ENCODE measurements around the gene WIF1. TPM values are rescaled to one million over a fixed set of nuclear protein-coding genes. Genes with fewer than 3 reads are reported as not detected.

Gene WIF1
- total RNA-seq: 10 to 100 TPM in 2 of 3 donors, not detected in 1; 23.4 to 25.9 TPM

DNA sequence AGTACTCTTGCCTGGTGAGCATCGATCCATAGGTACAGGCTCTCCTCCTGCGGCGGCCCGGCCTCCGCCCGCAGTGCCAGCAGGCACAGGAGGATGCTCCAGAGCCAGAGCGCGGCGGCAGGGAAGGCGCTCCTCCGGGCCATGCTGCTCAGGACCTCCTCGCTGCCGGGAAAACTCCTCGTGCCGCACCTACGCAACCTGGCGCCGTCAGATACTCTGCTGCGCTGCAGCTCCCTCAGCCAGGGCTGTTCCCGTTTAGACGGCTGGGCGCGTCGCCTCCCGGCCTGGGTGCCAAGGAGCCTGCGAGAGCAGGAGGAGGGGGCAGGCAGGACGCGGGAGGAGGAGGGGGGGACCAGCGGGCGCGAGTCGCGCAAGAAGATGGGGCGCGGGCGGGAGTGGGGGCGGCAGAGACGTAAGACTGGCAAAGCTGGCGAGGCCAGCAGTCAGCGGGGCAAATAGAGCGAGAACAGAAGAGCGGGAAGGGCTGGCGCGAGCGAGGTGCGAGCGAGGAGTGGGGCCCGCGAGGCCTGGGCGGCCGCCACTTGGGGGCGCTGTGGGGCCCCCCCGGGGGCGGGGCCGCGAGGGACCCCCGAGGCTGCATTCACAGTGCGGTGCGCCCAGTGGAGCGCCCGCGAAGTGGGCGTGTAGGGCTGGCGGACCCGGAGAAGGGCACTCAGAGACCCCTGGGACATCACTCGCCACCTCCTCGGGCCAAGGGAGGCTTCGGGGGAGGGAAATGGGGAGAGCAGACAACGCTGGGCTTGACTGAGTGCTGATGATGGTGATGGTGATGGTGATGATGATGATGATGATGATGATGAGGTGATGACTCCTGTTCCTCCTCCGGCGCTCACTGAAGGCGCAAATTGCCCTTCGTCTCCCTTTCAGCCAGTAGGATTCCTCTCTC lies at the start of gene WIF1:
Gene WIF1, minus strand, starts transcription at position 257 of the 907 bp plus-strand sequence. Its CDS starts 114 bp downstream, at position 143.
- TF ChIP-seq POLR2AphosphoS5 (IDR thresholded peaks at IDR 0.05) (no peak), POLR2A (IDR thresholded peaks at IDR 0.05) (no peak)
- TF ChIP-seq, protein P1, sequence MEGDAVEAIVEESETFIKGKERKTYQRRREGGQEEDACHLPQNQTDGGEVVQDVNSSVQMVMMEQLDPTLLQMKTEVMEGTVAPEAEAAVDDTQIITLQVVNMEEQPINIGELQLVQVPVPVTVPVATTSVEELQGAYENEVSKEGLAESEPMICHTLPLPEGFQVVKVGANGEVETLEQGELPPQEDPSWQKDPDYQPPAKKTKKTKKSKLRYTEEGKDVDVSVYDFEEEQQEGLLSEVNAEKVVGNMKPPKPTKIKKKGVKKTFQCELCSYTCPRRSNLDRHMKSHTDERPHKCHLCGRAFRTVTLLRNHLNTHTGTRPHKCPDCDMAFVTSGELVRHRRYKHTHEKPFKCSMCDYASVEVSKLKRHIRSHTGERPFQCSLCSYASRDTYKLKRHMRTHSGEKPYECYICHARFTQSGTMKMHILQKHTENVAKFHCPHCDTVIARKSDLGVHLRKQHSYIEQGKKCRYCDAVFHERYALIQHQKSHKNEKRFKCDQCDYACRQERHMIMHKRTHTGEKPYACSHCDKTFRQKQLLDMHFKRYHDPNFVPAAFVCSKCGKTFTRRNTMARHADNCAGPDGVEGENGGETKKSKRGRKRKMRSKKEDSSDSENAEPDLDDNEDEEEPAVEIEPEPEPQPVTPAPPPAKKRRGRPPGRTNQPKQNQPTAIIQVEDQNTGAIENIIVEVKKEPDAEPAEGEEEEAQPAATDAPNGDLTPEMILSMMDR (IDR thresholded peaks at IDR 0.05): no peak
- Histone ChIP-seq H3K27me3 (peaks cover 0 to 56% of the 10 kb centered on the region in 2 donors), H3K9me3 (no peaks in the 10 kb centered on the region), H3K36me3 (no peaks in the 10 kb centered on the region), H3K4me3 (peak within 1 kb of the TSS; percentile 12 to 59 (median 49)), H3K27ac (no peak within 1 kb of the TSS), H3K4me1 (no peaks in the 10 kb centered on the region)
- intact Hi-C loops (cut with DNase I; ENCODE audit: low total_unique reads): no loop called here
- DNase-seq (ENCODE audit: low spot score in 2 of 2): peak in 1 of 2 donors; percentile 25

GRCh38 chr12:65170209-65170881 lies 49.2 kb upstream of the WIF1 start:
- H3K36me3 ChIP-seq: no peaks in the 10 kb centered on the region
- H3K27ac ChIP-seq: peak overlapping the region; percentile 95 to 96
- H3K4me1 ChIP-seq: peaks cover 0 to 15% of the 10 kb centered on the region in 2 donors
- no peaks in the 10 kb centered on the region for H3K27me3 ChIP-seq
- no peaks in the 10 kb centered on the region for H3K9me3 ChIP-seq
- TF ChIP-seq POLR2AphosphoS5 (IDR thresholded peaks at IDR 0.05): no peak
- TF ChIP-seq POLR2A (IDR thresholded peaks at IDR 0.05): no peak
- TF ChIP-seq, protein P1 (IDR thresholded peaks at IDR 0.05): no peak
- H3K4me3 ChIP-seq: peak overlapping the region; percentile 92 to 98 (median 94)
- intact Hi-C loops (cut with DNase I; ENCODE audit: low total_unique reads): no loop called here
- peak; percentile 30 to 52 for DNase-seq (ENCODE audit: low spot score in 2 of 2)

- intact Hi-C loops (cut with DNase I; ENCODE audit: low total_unique reads): no loop called here
- DNase-seq (ENCODE audit: low spot score in 2 of 2): peak; percentile 95 to 97
- TF ChIP-seq POLR2AphosphoS5 (IDR thresholded peaks at IDR 0.05): peak; percentile 55 to 93 (median 78)
- peak; percentile 81 for TF ChIP-seq POLR2A (IDR thresholded peaks at IDR 0.05)
- TF ChIP-seq, protein P1 (IDR thresholded peaks at IDR 0.05): no peak
- H3K27me3 ChIP-seq: no peaks in the 10 kb centered on the region
- peak within 1 kb of the TSS; percentile 92 to 98 (median 94) for H3K4me3 ChIP-seq
- peak within 1 kb of the TSS; percentile 95 to 96 for H3K27ac ChIP-seq
- peaks cover 0 to 15% of the 10 kb centered on the region in 2 donors for H3K4me1 ChIP-seq
- no peaks in the 10 kb centered on the region for H3K9me3 ChIP-seq
- H3K36me3 ChIP-seq: no peaks in the 10 kb centered on the region
These were observed 48.5 kb upstream of the WIF1 start, which contains the start of gene LEMD3 for GRCh38 chr12:65169320-65170208. TSS of gene LEMD3 (plus strand) at chr12:65169583. CDS start at chr12:65169597, 14 bp downstream.

DNA sequence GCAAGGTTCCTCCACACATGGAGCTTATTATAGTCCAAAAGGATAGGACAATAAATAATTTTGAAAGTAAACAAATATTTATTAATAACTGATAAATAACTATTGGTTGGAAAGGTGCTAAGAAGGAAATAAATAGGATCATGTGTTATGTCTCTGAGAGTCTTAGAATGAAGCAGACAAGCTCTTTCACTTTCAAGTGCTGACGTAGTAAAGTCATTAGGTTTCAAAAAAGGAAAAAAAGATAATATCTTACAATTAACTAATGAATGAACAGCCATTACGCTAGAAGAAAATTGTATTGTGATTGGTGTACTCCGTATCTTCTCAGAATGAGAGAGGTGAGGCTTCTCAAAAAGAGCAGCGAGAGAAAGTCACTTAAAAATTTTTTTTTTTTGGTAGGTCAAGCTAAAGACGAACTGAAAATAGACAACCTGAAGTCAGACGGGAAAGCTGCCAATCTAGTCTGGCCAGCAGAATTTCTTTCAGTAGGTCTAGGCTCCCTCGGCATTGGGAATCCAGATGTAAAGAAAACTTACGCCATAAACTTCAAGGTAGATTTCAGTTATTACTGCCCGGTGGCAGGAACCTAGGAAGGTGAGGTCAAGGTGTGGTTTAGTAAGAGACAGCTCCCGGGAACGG lies 47.7 kb upstream of the WIF1 start:
- no peak for TF ChIP-seq POLR2AphosphoS5 (IDR thresholded peaks at IDR 0.05)
- TF ChIP-seq, protein P1 (IDR thresholded peaks at IDR 0.05): no peak
- TF ChIP-seq POLR2A (IDR thresholded peaks at IDR 0.05): no peak
- Histone ChIP-seq H3K4me3 (peak overlapping the region; percentile 92 to 98 (median 94)), H3K36me3 (no peaks in the 10 kb centered on the region), H3K27me3 (no peaks in the 10 kb centered on the region), H3K27ac (peak overlapping the region; percentile 95 to 96), H3K4me1 (peaks cover 0 to 14% of the 10 kb centered on the region in 2 donors), H3K9me3 (no peaks in the 10 kb centered on the region)
- intact Hi-C loops (cut with DNase I; ENCODE audit: low total_unique reads): no loop called here
- DNase-seq (ENCODE audit: low spot score in 2 of 2): no peak
